A549 (cell line): ENCODE measurements around the gene BNIP1. TPM values are rescaled to one million over a fixed set of nuclear protein-coding genes. Genes with fewer than 3 reads are reported as not detected.
A peak's percentile ranks its signal among the peaks of the same experiment; 100 is the strongest.
"Not testable (repeated sequence)": the region's sequence is repeated elsewhere in the genome, so short reads cannot be mapped to it uniquely, and the experiment has no call there.

ENCODE experiments used
- ATAC-seq, 2 experiments: fragments of 200-7000 bp in 1 of 2; fragments of >200 bp in 1 of 2; cut with Nextera tagmentation in 1 of 2; cut with Tn5 transposase in 1 of 2; 3 replicates each; pipeline versions ENCODE4 v1.8.0 to v1.9.1; 2018 to 2020; ENCODE audit warnings: mild to moderate bottlenecking in 1 of 2, moderate library complexity in 1 of 2
- CTCF ChIA-PET: fragments of 300-600 bp; sonication (Branson Sonifier 250); formaldehyde crosslinking; extraction: SDS; loops from one replicate; lab custom pipeline; 2021; ENCODE audit warnings: antibody characterized with exemption, inconsistent platforms; lab: Yijun Ruan, JAX
- POLR2A ChIA-PET: fragments of 350-600 bp; formaldehyde crosslinking; extraction: SDS; loops from one replicate; lab custom pipeline; 2021; ENCODE audit warnings: antibody characterized with exemption, inconsistent platforms; lab: Yijun Ruan, JAX
- DNase-seq, 2 experiments: peaks; one replicate each; pipeline versions ENCODE4 v3.0.0 to v3.0.0-alpha.2; 2011 to 2016; ENCODE audit warnings: low read depth in 1 of 2, low spot score in 1 of 2
- FAIRE-seq: peaks from 2 replicates; lab custom pipeline; 2011; peaks lifted over from hg19 to GRCh38; lab: Jason Lieb, UNC
- H3K27ac ChIP-seq, 2 experiments: fragments of >200 bp; sonication (Bioruptor Twin); formaldehyde crosslinking; 3 replicates each; pipeline ENCODE4 v1.5.1; 2016 to 2017
- H3K4me1 ChIP-seq: fragments of >200 bp; sonication (Bioruptor Twin); formaldehyde crosslinking; 3 replicates; pipeline ENCODE4 v1.6.1; 2016
- H3K4me2 ChIP-seq: fragments of >200 bp; sonication (Bioruptor Twin); formaldehyde crosslinking; 3 replicates; pipeline ENCODE4 v1.6.1; 2016
- H3K4me3 ChIP-seq: fragments of >200 bp; sonication (Bioruptor Twin); formaldehyde crosslinking; 3 replicates; pipeline ENCODE4 v1.5.1; 2016
- H3K9me3 ChIP-seq: fragments of >200 bp; sonication (Bioruptor Twin); formaldehyde crosslinking; 3 replicates; pipeline ENCODE4 v1.6.1; 2016
- ATOH8 ChIP-seq: fragments of 250-450 bp; sonication (Bioruptor Pico); IDR thresholded peaks from 2 replicates; pipeline ENCODE4 v1.5.0; 2020; ENCODE audit warnings: low read depth, mild to moderate bottlenecking, moderate library complexity
- BCL3 ChIP-seq: fragments of >200 bp; sonication (Bioruptor Twin); formaldehyde crosslinking; IDR thresholded peaks from 3 replicates; pipeline ENCODE4 v1.6.1; 2016
- CBX2 ChIP-seq: fragments of 200-600 bp; sonication (generic); IDR thresholded peaks from 2 replicates; pipeline ENCODE4 v1.6.1; 2016; ENCODE audit warnings: low read depth, mild to moderate bottlenecking, borderline replicate concordance
- CEBPB ChIP-seq, 2 experiments: fragments of >200 bp in 1 of 2; sonication (Bioruptor Twin) in 1 of 2; formaldehyde crosslinking in 1 of 2; IDR thresholded peaks; 2 replicates each; pipeline ENCODE4 v1.6.1; 2012 to 2016
- CHD4 ChIP-seq: fragments of 200-600 bp; sonication (generic); IDR thresholded peaks from 2 replicates; pipeline ENCODE4 v1.6.1; 2016; ENCODE audit warnings: antibody characterized with exemption, mild to moderate bottlenecking, borderline replicate concordance
- HDAC2 ChIP-seq: fragments of 200-600 bp; sonication (generic); IDR thresholded peaks from 2 replicates; pipeline ENCODE4 v1.6.1; 2016
- HOXB13 ChIP-seq: fragments of 250-450 bp; sonication (Bioruptor Pico); IDR thresholded peaks from 2 replicates; pipeline ENCODE4 v1.5.0; 2020; ENCODE audit warnings: low read depth, mild to moderate bottlenecking, moderate library complexity
- JUNB ChIP-seq: fragments of >200 bp; sonication (Bioruptor Twin); formaldehyde crosslinking; IDR thresholded peaks from 2 replicates; pipeline ENCODE4 v1.6.1; 2016
- KDM5A ChIP-seq: fragments of 200-600 bp; sonication (generic); IDR thresholded peaks from 2 replicates; pipeline ENCODE4 v1.6.1; 2016; ENCODE audit warnings: antibody characterized with exemption, mild to moderate bottlenecking
- MAFK ChIP-seq: fragments of 450-650 bp; IDR thresholded peaks from 2 replicates; pipeline ENCODE4 v1.6.1; 2014; ENCODE audit not compliant: partially characterized antibody
- NFE2L2 ChIP-seq: fragments of 150-350 bp; conservative IDR thresholded peaks from 2 replicates; pipeline ENCODE4 v1.6.1; 2014; ENCODE audit warnings: low read length
- NPAS2 ChIP-seq: fragments of 250-450 bp; sonication (Bioruptor Pico); IDR thresholded peaks from 2 replicates; pipeline ENCODE4 v1.8.0; 2022; ENCODE audit warnings: mild to moderate bottlenecking, moderate library complexity, borderline replicate concordance
- POLR2A ChIP-seq: IDR thresholded peaks from 2 replicates; pipeline ENCODE4 v1.6.1; 2012; ENCODE audit warnings: mild to moderate bottlenecking, low read length
- REST ChIP-seq: fragments of 200-600 bp; sonication (generic); IDR thresholded peaks from 2 replicates; pipeline ENCODE4 v1.6.1; 2016; ENCODE audit warnings: antibody characterized with exemption, mild to moderate bottlenecking, moderate library complexity
- ZNF302 ChIP-seq: fragments of 250-450 bp; sonication (Bioruptor Pico); IDR thresholded peaks from 2 replicates; pipeline ENCODE4 v1.9.0; 2021; ENCODE audit warnings: inconsistent platforms, mild to moderate bottlenecking, moderate library complexity
- ZSCAN20 ChIP-seq: fragments of 250-450 bp; sonication (Bioruptor Pico); IDR thresholded peaks from 2 replicates; pipeline ENCODE4 v1.8.0; 2022; ENCODE audit warnings: mild to moderate bottlenecking, moderate library complexity
- WGBS: methylation state at CpG from one replicate; pipeline ENCODE4 v1.1.6; 2017; ENCODE audit errors: missing lambda C conversion rate; 5-methylcytosine and 5-hydroxymethylcytosine counted together
- polyA plus RNA-seq, 4 experiments: library from polyadenylated mRNA; depleted of rRNA in 3 of 4; stranded (reverse); fragments of >200 nt; fragmentation: RNase III in 1 of 4; extraction: RNeasy Plus Mini Kit Qiagen cat#74134 plus additional on column Dnase treatment in 1 of 4; gene quantifications; 2 replicates in 3 of 4; 3 replicates in 1 of 4; pipeline ENCODE4 v1.2.3, GENCODE V29; 2011 to 2017

BNIP1 gene
- polyA plus RNA-seq, 2 of the 4 experiments (the other 2 are of a cell fraction): 15.8 to 26.7 TPM

DNA sequence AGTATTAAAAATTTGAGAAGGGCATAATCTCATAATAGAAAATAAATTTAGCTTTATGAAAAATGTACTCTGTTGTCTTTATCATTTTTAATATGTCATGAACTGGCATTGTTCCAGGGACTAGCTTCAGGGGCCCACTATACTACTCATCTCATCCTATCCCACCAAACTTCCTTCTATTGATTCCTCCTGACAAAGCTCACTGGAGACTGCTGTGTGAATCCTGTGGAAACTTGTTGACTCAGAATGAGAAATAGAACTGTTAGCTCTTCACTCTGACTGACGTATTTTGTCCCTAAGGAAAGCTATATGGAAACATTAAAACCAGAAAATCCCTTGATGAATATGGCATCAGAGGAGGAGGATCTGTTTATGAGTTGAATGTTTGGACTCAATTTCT lies 29.8 kb upstream of the BNIP1 start (continued):
- TF ChIP-seq HOXB13: no peak
- TF ChIP-seq, all 56 proteins: peak for 0

DNA sequence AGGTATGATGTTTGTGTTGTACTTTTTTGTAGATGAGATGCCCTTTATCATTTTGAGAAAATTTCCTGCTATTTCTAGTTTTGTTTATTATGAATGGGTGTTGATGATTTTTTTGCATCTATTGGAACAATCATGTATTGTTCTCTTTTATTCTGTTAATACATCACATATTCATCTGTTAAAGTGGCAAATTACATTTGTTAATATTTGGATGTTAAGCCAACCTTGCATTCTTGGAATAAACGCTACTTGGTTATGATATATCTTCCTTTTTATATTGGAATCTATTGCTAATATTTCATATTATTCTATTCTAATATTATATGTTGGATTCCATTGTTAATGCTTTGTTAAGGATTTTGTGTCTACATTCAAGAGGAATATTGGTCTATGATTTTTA lies 24.6 kb upstream of the BNIP1 start:
- 88% methylated on average over 1 of the region's 1 CpG for WGBS
- Histone ChIP-seq H3K4me1 (no peaks in the 10 kb centered on the region), H3K4me3 (no peak overlapping the region), H3K9me3 (peaks cover 3% of the 10 kb centered on the region; the same call in 1 of the 3 replicates), H3K4me2 (no peak overlapping the region), H3K27ac (no peak overlapping the region)
- no peak for TF ChIP-seq ATOH8 (CRISPR knock-in tag)
- no peak for TF ChIP-seq NFE2L2
- TF ChIP-seq REST: no peak
- no peak for TF ChIP-seq CBX2
- no peak for TF ChIP-seq CHD4
- no peak for TF ChIP-seq ZNF302 (CRISPR knock-in tag)
- CTCF ChIA-PET: no interaction called here
- DNase-seq (no peak), ATAC-seq (no peak), FAIRE-seq (no peak)
- POLR2A ChIA-PET: no interaction called here

- POLR2A ChIA-PET: no interaction called here
- peak in 1 of 2 experiments; percentile 16 for DNase-seq
- WGBS: 62% methylated on average over 3 of the region's 3 CpGs
- TF ChIP-seq ATOH8 (CRISPR knock-in tag) (no peak), CEBPB (IDR thresholded peaks at IDR 0.05) (peak; percentile 30 to 50; a peak in 2 of 4 replicates)
- no peaks in the 10 kb centered on the region for H3K4me1 ChIP-seq
- 0 out of 6 replicates have a peak, but pooled peaks of 1 of the 2 experiments have one; percentile 21 for ATAC-seq
- no peak overlapping the region for H3K4me2 ChIP-seq
- CTCF ChIA-PET: interaction anchor here (0.6 to 1.1 kb wide), 2 partner anchors 14 to 426 kb away, joined by 3 read pairs; no protein-coding TSS in a partner anchor
- H3K27ac ChIP-seq: no peak overlapping the region
- H3K9me3 ChIP-seq: peaks cover 3% of the 10 kb centered on the region; the same call in 1 of the 3 replicates
- no peak for FAIRE-seq
- no peak overlapping the region for H3K4me3 ChIP-seq
Measured at GRCh38 chr5:173123416-173123815, 20.9 kb upstream of the BNIP1 start.

DNA sequence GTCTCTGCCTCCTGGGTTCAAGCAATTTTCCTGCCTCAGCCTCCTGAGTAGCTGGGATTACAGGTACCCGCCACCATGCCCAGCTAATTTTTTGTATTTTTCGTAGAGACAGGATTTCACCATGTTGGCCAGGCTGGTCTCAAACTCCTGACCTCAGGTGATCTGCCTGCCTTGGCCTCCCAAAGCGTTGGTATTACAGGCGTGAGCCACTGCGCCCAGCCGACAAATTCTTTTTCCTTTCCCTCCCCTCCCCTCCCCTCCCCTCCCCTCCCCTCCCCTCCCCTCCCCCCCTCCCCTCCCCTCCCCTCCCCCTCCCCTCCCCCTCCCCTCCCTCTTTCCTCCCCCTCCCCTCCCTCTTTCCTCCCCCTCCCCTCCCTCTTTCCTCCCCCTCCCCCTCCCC lies 12.2 kb upstream of the BNIP1 start:
- CTCF ChIA-PET: interaction anchor here (0.6 to 2.3 kb wide), 4 partner anchors 8 to 483 kb away, joined by 3 to 7 read pairs (median 3); no protein-coding TSS in a partner anchor
- H3K4me1 ChIP-seq, H3K4me3 ChIP-seq, H3K9me3 ChIP-seq, ATAC-seq, H3K4me2 ChIP-seq, H3K27ac ChIP-seq, POLR2A ChIA-PET, DNase-seq, FAIRE-seq: not testable (repeated sequence)
- 93% methylated on average over 6 of the region's 6 CpGs for WGBS

- POLR2A ChIA-PET: no interaction called here
- no peak for TF ChIP-seq BCL3
- no peak for TF ChIP-seq ZSCAN20
- TF ChIP-seq HDAC2: no peak
- TF ChIP-seq JUNB: no peak
- no peak for TF ChIP-seq MAFK
- no peak for TF ChIP-seq KDM5A
- TF ChIP-seq NPAS2 (CRISPR knock-in tag): no peak
- no peak for TF ChIP-seq POLR2A
- H3K27ac ChIP-seq: no peak overlapping the region
- H3K9me3 ChIP-seq: no peaks in the 10 kb centered on the region
- ATAC-seq (no peak), DNase-seq (no peak), FAIRE-seq (no peak)
- H3K4me3 ChIP-seq: no peak overlapping the region
- H3K4me1 ChIP-seq: no peaks in the 10 kb centered on the region
- no peak overlapping the region for H3K4me2 ChIP-seq
- CTCF ChIA-PET: interaction anchor here (1.3 to 1.4 kb wide), 2 partner anchors 160 to 432 kb away, joined by 3 to 4 read pairs; no protein-coding TSS in a partner anchor
- WGBS: 95% methylated on average over 3 of the region's 3 CpGs
Measured at GRCh38 chr5:173138707-173139106, 5.6 kb upstream of the BNIP1 start.
